ENCODE results near the gene ROBO1.
A peak's percentile ranks its signal among the peaks of the same experiment; 100 is the strongest.

Gene ROBO1

DNA sequence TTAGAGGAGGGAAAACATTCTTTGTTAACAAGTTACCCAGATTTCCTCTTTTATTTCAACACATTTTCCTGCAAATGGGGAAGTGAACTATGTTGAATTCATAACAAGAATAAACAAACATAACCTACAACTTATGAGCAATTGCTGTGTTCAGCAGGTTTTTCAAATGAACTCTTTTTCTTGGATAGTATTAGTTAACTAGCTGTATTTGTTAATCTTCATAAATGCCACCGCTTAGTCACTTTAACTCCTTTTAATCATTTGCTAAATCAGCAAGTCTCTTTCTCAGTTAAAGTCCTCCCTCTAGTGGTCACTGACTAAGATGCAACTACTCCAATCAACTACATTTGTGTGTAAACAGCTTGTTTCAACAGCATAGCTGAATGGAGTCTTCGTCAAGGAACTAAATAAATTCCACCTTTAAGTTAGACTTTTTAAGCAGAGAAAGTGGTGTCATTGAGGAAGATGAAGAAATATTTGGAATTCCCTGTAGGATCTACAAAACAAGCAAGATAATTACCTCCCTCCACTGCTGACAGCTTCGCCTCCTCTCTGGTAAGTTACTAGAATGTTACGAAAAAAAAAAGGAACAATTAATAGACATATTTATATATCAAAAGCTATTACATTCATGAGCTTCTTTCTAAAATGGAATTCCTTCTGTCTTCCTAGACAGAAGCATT lies 1122.0 kb downstream of the ROBO1 start:
- peak; percentile 65 for DNase-seq

DNA sequence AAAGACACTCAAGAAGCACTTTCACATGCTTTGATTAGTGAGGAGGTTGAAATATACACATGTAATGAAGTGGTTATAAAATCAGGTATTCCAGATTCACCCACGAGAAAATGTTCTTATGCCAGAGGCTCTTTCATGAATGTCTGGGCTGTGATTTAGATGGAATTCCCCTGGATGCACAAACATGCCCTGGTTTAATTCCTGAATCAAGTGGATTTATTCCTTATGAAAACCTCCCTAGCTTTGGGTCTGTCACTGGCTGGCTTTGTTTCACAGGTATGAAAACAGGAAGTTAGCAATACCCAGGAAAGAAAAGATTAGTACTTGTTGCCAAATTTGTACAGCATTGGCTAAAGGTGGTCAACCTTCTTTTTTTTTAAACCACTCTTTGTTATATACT lies 1123.0 kb downstream of the ROBO1 start:
- DNase-seq = no peak

DNA sequence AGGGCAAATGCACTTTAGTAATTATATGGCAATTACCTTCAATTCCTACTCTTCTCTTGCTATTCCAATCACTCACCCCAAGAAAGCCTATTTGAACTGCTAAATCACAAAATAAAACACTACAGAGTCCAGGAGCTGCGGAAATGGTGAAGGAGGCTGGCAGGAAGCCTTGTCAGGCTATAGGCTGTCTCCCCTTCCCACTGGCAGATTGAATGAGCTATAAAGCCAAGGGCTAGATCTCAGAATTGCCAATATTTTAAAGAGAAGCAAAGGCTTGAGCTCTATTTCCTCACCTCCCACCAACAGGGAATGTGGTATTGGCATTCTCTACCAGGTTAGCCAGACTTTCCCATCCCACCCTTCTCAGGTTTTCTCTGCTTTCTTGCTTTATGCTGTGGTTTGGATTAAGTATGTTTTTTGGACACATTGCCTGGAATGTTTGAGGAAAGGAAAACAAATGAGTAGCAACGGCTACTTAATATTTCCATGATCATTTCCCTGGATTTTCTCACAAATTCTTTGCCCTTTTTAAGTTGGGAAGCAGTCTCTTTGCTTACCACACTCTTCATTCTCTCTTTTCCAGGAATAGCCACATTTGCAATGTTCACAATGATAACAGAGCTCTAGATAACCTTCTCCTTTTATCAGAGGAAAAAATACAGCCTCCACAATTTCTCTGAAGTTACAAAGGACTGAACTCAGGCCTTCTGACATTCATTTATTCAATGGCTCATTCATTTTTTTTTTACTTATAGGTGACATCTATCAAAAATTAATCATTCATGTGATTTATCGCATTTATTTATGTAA lies 1125.4 kb downstream of the ROBO1 start:
- no peak for DNase-seq

DNA sequence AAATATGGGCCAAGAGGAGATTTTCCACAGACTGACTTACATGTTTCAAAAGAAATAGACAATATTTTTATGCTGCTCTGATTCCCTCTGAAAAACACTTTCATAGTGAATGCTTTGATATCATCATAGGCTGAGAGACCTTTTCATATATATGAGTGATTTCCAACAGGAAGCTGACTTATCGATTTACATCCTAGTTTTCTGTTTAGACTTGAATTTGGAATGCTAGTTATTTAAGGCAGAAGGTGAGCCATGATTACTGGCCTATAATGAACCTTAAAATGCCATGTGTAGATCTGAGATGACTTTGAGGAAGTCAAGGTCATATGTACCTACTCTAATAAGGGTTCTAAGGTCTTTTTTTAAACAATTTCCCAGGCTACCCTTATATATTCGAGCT lies 1126.1 kb downstream of the ROBO1 start:
- DNase-seq = no peak

DNA sequence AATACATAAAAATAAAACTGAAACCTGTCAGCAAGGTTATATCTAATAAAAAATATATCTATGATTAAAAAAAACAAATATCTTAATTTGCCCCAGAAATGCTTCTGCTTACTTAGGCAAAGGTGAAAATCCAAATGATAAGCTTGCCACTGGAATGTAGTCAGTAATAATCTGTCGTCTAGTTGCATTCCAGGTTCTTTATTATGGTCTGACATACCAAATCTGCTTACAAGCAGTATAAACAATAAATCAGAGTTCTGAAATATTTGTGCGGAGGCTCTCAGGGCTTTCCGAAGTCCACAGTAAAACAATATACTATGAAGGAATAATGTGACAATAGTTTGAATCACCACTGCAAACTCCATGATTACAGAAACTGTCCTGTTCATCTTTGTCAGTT lies 1133.5 kb downstream of the ROBO1 start:
- DNase-seq = no peak

DNA sequence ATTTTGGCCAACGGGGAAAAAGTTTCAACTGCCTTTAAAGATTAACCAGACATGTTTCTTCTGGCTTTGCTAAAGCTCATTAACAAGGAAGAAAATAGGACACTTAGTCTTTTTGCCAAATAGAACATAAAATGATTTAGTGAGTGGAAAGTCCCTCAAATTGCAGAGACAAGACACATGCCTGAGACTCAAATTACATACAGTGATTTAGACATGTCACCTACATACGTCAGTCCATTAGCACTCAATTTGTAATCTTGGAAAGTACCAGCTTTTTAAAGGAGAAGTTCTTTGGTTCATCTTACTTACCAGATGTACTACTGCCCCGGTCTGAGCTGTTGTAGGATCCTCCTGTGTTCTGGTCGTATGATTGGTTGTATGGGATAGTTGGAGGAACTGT lies 1134.2 kb downstream of the ROBO1 start:
- DNase-seq = no peak

DNA sequence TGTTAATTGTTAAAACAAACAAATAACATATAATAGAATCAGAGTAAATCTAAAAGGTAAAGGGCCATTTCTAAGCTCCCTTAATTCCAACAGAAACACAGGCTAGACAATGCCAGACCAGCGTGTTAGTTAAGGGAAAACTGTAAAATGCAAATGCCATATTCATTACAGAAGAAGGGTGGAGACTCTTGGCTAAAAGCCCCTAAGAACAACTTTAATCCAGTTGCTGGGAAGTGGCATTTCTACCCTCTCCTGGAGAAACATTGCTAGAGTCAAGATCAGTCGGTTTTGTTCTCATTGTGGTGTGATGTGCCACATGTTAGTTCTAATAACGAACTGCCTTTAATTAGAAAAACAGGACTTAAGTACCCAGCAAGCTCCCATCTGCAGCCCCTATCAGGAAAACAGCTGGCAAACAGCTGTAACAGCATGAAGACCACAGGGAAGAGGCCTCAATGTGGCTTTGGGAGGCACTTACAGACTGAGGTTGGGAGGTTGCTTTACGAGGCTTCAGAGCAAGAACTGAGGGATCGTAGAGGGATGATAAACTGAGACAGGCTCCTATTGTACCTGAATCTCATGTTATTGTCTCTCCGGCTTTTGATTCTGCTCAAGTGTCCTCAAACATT lies 1134.8 kb downstream of the ROBO1 start:
- DNase-seq = no peak

DNA sequence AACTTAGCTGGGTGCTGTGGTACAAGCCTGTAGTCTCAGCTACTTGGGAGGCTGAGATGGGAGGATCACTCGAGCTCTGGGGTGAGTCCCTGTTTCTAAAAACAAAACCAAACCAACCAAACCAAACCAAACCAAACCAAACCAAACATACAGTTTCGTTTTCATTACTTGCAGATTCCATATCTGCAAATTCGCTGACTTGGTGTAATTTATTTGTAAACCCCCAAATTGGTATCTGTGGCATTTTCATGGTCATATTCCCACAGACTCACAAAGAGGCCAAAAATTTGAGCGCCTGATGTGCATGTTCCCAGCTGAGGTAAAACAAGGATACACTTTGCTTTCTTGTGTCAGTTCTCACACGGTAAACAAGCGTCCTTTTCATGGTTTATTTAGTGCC lies 1138.3 kb downstream of the ROBO1 start:
- DNase-seq = no peak

DNA sequence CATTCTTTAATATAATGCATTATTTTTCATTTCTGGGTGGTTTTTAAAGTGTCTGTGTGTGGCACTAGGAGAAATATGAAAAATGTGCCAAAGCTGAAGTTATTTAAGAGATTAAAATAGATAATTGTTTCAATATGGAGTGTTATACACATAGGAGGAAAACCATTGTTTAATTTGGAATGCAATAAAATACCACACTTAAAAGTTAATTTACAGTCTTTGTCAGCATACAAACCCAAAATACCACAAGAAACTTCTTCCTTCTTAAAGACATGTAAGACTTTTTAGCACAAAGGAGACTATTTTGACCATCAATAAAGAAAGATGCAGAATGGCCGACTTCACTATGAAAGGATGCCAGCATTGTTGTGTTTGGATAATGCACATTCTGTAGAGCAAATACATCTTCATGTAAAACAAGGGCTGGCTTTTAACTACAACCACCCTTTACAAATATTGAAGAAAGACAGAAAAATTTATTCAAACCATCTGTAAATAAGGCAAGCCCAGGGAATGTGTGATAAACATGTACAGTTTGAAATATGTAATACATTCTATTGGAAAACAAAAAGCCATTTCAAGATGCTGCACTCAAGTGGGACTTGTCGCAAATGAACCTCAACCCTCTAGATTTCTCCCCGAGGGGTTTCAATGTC lies 1146.6 kb downstream of the ROBO1 start:
- no peak for DNase-seq

DNA sequence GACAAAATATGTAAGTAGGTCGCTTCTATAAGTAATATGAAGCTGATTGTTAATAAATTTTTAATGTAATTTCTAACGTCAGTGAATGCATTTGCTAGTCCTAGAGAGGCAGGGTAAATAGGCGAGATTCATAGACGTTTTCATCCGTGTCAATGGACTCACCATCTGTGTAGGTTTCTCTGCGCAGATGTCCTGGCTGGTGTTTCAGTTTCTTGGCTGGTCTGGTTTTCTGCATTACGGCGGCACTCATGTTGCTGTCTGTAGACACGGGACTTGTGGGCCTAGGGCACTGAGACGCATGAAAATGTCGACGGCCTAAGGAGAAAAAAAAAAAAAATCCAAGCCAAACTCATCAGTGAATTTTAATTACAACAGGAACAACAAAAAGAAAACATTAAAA lies 1153.3 kb downstream of the ROBO1 start:
- DNase-seq = no peak

DNA sequence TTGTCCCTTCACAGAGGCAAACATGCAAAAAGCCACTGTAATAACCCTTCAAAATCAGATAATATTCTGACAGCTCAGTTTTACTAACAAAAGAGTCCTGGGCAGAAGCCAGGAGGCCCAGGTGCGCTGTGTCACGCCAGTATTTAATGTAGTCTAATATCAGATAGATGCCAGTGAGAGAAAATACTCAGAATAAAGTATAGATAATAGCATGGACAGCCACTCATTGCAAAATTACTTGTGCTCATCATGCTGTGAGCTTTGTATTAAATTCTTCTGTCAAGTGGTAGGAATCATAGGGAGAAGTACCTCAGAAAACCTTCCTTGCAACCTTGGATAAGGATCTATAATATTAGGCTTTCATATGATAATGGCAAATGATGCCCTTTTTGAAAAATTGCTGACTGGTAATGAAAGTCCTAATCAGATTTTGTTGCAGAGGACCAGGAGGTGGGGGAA lies 1154.3 kb downstream of the ROBO1 start:
- DNase-seq = no peak

DNA sequence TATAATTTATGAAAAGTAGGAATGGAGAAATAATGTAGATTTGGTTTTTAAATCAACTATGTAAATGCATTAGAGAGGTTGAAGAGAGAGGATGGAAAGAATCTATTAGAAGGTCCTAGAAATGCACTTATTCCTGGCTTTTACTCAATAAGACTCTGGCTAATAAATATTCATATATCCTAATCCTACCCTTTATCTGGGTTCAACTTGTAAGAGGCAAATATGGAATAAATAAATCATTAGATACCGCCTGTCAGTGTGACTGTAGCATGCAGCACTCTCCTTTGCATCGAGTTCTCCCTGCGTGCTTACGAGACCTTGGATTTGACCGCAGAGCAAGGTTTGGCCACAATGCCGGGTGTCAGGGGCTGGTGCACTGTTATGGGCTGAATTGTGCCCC lies 1156.5 kb downstream of the ROBO1 start:
- no peak for DNase-seq

DNA sequence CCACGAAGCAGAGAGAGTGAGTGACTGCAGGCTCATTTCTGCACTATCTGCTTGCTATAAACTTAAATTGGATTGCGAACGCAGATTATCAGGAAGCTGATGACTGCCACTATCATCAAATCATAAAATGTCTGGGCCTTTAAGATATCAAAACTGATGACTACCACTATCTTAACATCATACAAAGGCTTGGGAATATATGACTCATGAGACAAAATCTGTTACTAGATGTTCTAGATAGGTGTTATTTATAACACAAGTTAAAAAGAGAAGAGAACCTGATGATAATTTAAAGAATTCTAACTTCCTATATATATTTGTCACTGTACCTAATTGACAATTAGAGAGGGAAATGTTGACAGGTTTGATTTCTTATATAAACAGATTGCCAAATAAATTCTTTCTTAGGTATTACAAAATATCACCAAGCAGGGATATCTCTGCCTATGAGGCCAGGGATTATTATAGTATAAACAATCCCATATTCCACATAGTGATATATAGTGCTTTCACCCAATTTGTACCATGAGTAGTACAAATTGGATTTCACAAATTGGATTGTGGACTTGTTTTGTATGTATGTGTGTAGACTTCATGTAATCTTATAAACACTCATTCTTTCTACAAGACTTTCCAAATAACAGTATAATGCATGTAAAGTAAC lies 1157.2 kb downstream of the ROBO1 start:
- DNase-seq = no peak

DNA sequence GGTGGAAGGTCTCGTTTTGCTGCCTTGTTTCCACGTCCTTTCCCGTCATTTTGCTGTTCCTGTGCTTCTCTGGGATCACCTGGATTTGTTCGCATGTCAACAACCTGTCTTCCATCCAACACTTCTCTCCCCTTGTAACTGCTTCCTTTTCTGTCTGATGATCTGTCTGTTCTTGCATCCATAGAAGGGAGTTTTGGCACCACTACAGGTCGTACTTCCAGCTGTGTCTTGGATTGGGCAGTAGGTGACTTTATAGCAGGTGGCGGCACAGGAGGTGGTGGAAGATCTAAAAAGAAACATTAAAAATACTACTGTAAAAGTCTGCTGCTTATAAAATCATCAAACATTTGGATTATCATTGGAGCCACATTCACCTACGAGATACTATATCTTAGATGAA lies 1161.0 kb downstream of the ROBO1 start:
- DNase-seq = no peak

DNA sequence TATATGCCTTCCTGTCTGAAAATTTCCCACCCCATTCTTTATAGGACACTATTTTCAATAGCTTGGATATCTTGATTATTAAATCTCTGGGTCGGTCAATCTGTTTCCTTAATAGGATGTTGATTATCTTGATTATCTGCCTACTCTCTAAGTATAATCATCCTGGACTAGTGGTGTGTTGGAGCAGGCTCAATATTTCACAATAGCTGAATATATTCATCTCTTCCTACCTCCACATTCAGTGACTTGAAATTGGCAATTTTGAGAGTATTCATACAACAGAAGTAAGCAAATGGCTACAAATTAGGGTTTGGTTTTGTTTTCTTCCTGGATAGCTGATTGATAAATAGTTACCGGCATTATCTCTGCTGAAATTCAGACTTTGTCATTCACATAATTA lies 1162.6 kb downstream of the ROBO1 start:
- no peak for DNase-seq

DNA sequence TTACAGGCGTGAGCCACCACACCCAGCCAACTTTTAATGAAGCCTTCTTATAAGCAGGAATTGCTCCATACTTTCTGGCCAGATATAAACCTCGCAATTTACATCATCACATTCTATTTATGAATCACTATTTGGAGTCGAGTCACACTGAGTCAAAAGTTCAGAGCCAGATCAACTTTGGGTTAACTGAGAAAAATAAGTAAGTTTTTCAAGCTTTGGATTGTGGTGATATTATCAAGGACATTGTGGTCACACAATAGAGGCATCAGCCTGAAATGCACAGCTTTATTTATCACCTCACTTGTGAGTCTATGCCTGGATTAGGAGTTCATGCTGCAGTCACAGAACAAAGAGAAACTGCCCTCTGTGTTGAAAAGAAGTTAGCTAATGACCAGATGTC lies 1163.5 kb downstream of the ROBO1 start:
- no peak for DNase-seq

DNA sequence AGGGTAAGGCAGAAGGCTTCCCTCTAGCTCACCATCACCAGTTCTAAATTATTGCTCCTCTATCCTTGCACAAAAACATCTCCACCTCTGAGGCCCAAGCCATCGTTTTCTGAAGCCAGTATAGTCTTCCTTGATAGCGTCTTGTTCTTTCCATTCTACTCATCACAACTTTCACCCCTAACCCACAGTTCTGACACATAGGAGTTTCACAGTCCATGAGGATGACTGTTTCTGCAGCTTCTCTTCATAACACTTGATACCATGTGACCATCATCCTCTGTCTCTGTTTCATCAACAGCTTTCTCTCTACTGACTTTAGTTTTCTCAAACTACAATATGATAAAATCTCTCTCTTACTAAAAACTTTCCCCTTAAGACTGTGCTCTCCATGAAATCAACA lies 1166.5 kb downstream of the ROBO1 start:
- DNase-seq = no peak

DNA sequence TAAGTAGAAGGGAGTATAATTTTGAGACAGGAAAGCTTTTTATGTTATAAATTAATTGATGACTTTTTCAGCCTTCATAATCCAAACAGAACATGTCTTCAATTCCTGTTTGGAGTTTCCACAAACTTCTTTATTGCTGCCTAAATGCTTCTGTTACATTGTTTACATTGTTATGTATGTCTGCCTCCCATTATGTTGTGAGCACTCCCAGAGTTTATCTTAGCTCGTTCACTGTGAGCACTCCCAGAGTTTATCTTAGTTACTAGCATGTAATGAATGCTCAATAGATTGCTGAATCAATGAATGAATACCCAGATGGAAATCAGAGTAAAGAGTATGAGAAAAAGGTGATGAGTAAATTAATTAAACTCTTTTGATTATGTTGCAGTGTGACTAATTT lies 1178.0 kb downstream of the ROBO1 start:
- DNase-seq = no peak

DNA sequence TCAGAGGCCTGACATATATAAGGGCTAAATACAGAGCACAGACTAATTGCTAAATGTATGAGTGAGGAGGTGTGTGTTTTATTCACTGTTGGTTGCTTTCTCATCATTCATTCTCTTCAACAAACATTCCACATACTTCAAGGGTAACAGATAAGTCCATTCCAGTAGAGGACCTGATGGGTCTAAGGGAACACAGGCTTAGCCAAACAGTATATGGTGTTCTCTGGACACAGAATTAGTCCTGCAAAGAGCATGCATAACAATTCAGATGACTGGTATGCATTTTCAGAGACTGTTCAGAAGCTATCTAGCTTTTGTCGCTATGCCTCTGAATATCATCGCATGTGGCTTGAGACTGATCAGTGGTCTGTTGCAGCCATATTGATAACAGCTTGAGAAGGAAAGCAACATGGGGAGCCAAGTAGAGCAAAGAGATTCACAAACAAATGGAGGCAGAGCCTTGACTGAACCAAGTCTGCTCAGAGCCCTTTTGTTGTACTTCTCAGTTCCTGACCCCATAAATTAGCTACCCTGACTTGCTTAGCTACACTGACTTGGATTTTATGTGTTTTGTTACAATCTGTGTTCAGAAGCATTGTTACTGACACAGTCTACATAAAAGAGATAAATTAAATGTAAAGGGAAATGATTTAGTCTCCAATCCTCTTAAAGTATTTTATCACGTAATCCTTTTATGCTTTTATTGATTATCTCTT lies 1178.7 kb downstream of the ROBO1 start:
- DNase-seq = no peak

DNA sequence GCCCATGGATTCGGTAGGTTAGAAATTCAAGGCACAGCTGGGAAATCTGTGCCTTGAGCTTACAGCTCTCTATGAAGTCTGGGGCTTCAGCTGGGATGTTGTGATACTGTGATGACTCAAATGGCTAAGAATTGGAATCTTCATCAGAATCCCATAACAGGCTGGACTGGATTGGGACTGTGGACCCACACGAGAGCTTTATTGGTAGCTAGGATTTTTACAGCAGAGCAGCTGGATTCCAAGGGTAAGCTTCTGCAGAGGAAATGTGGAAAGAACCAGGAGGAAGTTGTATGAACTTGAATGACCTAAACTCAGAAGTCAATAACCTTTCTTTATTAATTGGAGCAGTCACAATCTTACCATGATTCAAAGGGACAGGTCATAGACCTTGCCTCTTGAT lies 1187.1 kb downstream of the ROBO1 start:
- DNase-seq = no peak

DNA sequence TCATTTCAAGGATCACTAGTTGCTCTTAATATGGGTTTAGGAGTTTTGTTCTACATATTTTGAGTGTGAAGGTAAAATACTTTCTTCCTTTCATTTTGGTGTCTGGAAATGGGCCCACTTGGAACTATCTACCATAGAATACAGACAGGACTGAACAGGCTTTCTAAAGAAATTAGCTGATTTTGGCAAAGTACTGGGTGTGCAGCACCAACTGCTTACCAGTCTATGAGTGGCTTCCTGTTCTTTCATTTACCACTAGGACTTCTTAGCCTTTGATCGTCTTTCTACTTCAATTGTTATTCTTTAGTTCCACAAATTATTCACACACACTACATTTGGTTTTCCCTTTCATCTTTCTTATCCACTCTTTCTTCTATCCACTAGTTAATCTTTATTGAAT lies 1196.3 kb downstream of the ROBO1 start:
- no peak for DNase-seq

DNA sequence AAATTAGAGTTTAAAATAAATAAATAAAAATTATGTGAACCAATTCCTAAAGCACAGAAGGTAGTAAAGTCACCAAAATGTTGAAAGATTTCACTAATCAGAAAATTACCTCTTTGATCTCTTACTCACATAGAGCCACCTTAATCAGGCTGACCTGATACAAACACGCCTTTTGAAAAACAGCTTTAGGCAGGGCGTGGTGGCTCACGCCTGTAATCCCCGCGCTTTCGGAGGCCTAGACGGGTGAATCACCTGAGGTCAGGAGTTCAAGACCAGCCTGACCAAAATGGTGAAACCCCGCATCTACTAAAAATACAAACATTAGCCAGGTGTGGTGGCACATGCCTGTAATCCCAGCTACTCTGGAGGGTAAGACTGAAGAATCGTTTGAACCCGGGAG lies 1197.3 kb downstream of the ROBO1 start:
- DNase-seq = no peak
